ENCODE data around the gene GRPEL2.

- TF ChIP-seq, protein P1, sequence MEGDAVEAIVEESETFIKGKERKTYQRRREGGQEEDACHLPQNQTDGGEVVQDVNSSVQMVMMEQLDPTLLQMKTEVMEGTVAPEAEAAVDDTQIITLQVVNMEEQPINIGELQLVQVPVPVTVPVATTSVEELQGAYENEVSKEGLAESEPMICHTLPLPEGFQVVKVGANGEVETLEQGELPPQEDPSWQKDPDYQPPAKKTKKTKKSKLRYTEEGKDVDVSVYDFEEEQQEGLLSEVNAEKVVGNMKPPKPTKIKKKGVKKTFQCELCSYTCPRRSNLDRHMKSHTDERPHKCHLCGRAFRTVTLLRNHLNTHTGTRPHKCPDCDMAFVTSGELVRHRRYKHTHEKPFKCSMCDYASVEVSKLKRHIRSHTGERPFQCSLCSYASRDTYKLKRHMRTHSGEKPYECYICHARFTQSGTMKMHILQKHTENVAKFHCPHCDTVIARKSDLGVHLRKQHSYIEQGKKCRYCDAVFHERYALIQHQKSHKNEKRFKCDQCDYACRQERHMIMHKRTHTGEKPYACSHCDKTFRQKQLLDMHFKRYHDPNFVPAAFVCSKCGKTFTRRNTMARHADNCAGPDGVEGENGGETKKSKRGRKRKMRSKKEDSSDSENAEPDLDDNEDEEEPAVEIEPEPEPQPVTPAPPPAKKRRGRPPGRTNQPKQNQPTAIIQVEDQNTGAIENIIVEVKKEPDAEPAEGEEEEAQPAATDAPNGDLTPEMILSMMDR (IDR thresholded peaks at IDR 0.05): no peak
- TF ChIP-seq POLR2A (IDR thresholded peaks at IDR 0.05): no peak
Measured at GRCh38 chr5:149397530-149397929, 52.2 kb downstream of the GRPEL2 start.
